ENCODE results near the gene NR2C2.
"Not testable (repeated sequence)": the region's sequence is repeated elsewhere in the genome, so short reads cannot be mapped to it uniquely, and the experiment has no call there.

NR2C2 gene

DNA sequence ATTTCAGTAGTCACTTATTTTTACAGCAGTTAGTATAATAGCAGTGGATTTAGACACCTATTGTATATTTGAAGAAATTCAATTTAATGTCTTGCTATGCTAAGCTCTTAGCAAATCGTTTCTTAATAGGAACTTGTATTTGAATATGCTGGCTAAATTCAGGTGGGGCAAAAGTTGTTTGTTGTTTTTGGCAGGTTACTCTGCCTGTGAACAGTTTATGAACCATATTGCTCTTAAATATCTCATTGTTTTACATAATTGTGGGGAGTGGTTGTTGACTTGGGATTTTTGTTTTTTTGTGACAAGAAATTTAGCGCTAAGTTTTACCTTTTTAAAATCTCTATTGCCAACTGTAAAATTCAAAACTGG lies 43.4 kb downstream of the NR2C2 start:
- TF ChIP-seq, protein P1, sequence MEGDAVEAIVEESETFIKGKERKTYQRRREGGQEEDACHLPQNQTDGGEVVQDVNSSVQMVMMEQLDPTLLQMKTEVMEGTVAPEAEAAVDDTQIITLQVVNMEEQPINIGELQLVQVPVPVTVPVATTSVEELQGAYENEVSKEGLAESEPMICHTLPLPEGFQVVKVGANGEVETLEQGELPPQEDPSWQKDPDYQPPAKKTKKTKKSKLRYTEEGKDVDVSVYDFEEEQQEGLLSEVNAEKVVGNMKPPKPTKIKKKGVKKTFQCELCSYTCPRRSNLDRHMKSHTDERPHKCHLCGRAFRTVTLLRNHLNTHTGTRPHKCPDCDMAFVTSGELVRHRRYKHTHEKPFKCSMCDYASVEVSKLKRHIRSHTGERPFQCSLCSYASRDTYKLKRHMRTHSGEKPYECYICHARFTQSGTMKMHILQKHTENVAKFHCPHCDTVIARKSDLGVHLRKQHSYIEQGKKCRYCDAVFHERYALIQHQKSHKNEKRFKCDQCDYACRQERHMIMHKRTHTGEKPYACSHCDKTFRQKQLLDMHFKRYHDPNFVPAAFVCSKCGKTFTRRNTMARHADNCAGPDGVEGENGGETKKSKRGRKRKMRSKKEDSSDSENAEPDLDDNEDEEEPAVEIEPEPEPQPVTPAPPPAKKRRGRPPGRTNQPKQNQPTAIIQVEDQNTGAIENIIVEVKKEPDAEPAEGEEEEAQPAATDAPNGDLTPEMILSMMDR (conservative IDR thresholded peaks at IDR 0.05): no peak
- TF ChIP-seq ZFX (IDR thresholded peaks at IDR 0.05): no peak
- no peak overlapping the region for H3K27ac ChIP-seq

DNA sequence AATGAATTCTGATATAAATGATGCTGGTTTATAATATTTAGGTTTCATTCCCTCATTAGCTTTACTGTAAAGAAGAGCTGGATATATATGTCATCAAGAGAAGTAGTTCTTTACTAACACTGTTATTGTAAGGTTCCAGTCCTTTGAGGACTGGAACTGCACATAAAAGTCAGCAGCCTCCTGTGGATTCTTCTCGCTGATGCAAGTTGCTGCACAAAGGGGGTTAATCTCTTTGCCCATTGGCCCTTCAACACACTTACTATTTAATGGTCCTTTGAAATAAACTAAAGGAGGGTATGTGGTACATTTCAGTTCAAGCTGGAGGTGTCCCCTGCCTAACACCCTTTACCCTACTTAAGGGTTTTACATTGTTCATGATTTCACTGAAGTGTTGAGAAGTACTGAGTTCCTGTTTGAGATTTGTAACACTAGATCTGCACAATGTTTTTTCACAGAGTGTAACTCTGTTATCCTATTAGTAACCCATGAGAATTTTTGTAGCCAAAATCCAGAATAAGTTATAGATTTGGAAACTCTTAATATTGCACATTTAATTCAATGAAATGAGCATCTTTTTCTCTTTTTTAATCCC lies 43.9 kb downstream of the NR2C2 start:
- TF ChIP-seq, protein P1 (conservative IDR thresholded peaks at IDR 0.05): no peak
- no peak for TF ChIP-seq ZFX (IDR thresholded peaks at IDR 0.05)
- H3K27ac ChIP-seq: no peak overlapping the region

DNA sequence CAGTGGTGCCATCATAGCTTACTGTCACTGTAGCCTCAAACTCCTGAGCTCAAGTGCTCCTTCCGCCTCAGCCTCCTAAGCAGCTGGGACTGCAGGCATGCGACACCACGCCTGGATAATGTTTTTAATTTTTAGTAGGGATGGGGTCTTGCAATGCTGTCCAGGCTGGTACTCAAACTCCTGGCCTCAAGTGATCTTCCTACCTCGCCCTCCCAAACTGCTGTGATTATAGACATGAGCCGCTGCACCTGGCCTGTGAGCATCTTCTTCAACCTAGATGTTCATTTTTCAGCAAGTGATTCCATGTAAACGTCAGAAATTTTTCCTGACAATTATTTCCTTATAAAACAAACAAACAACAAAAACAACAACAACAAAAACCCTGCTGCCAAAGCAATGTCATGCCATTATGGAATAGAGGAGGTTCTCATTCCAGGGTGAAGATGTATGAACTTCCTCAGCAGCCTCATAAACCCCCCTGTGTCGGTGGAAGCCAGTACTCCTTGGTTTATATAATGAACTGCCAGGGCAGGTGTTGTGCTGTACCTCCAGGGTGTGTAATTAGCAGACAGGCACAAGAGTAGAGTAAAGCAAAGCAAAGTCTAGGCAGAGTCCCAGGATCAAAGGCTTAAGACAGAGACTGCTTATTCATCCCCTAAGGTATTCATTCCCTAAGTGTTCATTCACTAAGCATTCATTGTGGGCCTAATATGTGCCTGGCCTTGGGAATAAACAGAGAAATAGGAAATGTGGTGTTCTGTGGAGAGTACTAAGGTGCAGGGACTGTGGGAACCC lies 44.6 kb downstream of the NR2C2 start:
- TF ChIP-seq, protein P1 (conservative IDR thresholded peaks at IDR 0.05): no peak
- no peak for TF ChIP-seq ZFX (IDR thresholded peaks at IDR 0.05)
- no peak overlapping the region for H3K27ac ChIP-seq

DNA sequence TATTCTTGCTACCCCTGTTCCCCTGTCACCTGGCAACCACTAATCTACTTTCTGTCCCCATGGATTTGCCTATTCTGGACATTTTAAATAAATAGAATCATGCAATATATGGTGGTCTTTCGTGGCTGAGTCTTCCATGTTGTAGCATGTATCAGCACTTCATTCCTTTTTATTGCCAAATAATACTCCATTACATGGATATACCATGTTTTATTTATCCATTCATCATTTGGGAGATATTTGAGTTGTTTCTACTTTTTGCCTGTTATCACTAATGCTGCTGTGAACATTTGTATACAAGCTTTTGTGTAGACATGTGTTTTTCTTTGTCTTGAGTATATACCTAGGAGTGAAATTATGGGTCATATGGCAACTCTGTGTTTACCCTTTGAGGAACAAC lies 50.6 kb downstream of the NR2C2 start:
- TF ChIP-seq, protein P1 (conservative IDR thresholded peaks at IDR 0.05): no peak
- no peak for TF ChIP-seq ZFX (IDR thresholded peaks at IDR 0.05)
- no peak overlapping the region for H3K27ac ChIP-seq

DNA sequence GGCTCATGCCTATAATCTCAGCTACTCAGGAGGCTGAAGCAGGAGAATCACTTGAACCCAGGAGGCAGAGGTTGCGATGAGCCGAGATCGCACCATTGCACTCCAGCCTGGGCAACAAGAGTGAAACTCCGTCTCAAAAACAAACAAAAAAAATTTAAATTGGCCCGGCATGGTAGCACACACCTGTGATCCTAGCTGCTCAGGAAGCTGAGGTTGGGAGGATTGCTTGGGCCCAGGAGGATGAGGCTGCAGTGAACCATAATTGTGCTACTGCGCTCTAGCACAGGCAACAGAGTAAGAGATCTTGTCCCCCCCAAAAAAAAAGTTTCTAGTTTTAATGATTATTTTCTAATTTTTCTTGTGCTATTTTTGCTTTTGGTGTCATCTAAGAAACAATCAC lies 51.8 kb downstream of the NR2C2 start:
- not testable (repeated sequence) for H3K27ac ChIP-seq

DNA sequence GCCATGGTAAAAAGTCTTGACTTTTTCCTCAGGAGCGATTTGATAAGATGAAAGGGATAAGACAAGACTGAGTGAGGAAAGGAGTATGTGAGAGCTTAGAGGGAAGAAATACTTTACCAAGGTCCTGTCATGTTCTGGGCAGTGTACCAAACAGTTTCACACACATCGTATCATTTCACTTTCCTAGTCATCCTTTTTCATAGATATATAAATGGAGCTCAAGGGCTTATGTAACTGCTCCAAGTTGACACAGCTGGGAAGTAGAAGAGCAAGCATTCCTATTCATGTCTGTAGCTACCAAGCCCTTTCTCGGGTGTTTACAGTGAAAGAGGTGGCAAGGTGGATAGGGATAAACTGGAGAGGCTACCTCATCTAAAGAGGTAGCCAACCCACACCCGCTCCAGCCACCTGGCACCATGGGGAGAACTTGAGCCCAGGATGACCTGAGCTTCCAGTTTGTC lies 60.3 kb downstream of the NR2C2 start:
- TF ChIP-seq, protein P1 (conservative IDR thresholded peaks at IDR 0.05): no peak
- no peak for TF ChIP-seq ZFX (IDR thresholded peaks at IDR 0.05)
- no peak overlapping the region for H3K27ac ChIP-seq

DNA sequence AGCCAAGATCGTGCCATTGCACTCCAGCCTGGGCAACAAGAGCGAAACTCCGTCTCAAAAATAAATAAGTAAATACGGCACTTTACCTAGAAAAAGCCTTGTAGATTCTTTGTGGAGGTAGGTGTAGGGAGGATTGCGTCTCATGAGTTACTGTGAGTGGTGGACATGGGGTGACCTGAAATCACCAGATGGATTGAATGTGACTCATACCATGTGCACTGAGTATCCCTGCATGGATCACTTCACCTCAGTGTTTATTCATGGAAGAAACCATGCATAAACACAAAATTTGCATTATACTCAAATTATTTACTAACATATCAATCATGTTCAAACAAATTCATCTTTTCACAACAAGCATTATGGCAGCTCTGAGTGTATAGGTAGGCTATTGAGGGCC lies 61.8 kb downstream of the NR2C2 start:
- no peak overlapping the region for H3K27ac ChIP-seq
- TF ChIP-seq, protein P1 (conservative IDR thresholded peaks at IDR 0.05): no peak
- no peak for TF ChIP-seq ZFX (IDR thresholded peaks at IDR 0.05)

DNA sequence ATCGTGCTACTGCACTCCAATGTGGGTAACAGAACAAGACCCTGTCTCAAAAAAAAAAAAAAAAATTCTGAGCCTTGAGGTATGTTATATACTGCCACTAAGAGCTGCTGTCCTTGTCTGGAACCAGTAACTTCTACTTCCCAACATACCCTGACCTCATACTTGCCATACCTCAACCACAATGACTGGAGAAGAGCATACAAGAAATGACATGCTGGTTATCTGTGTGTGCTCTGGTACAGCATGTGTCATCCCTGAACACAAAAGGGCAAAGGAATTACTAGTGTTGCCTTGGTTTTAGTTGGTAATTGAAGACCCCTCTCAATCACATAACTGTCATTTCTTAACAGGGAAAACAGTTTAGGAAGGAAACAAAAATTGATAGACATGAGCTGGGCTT lies 63.3 kb downstream of the NR2C2 start:
- no peak overlapping the region for H3K27ac ChIP-seq
- TF ChIP-seq, protein P1 (conservative IDR thresholded peaks at IDR 0.05): no peak
- TF ChIP-seq ZFX (IDR thresholded peaks at IDR 0.05): no peak
